HG03575 (cell line): ENCODE measurements around the gene DPF1.

Experiments used
- ATAC-seq: cut with Tn5 transposase; IDR thresholded peaks from one replicate; pipeline ENCODE4 v1.9.1; 2021; ENCODE audit not compliant: unreplicated experiment, insufficient number of reproducible peaks, low FRiP score; ENCODE audit errors: extremely low read depth

DPF1 gene

DNA sequence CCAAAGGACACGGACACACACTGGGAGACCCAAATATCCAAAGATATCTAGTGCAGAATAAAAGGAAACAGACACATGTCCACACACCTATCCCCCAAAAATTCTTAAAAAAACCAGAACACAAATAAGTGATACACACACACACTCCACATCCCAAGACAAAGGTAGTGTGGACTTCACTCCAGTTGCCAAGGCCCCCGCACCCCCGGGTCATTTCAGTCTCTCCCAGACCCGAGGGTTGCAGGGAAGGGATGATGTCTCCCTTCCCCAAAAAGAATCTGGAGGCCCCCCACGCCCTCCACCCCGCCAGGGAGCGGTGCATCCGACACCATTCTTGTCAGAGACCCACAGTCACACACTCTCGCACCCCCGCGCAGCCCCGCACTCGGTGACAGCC is 407 bp downstream of the DPF1 start:
- ATAC-seq: no peak

- ATAC-seq: no peak
Measured at GRCh38 chr19:38223119-38223523, 901 bp downstream of the DPF1 start.

GRCh38 chr19:38221919-38222830 is 1.8 kb downstream of the DPF1 start:
- no peak for ATAC-seq

DNA sequence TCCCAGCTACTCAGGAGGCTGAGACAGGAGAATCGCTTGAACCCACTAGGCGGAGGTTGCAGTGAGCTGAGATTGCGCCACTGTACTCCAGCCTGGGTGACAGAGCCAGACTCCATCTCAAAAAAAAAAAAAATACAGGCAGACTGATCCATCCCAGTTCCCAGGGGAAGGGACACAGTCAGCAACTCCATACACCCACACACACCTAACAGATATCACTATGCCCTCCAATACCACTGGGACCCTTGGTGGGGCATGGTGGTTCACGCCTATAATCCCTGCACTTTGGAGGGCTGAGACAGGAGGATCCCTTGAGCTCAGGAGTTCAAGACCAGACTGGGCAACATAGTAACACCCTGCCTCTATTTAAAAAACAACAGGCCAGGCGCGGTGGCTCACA is 2.6 kb downstream of the DPF1 start:
- ATAC-seq: no peak

- no peak for ATAC-seq
Measured at GRCh38 chr19:38219221-38219620, 4.8 kb downstream of the DPF1 start.

DNA sequence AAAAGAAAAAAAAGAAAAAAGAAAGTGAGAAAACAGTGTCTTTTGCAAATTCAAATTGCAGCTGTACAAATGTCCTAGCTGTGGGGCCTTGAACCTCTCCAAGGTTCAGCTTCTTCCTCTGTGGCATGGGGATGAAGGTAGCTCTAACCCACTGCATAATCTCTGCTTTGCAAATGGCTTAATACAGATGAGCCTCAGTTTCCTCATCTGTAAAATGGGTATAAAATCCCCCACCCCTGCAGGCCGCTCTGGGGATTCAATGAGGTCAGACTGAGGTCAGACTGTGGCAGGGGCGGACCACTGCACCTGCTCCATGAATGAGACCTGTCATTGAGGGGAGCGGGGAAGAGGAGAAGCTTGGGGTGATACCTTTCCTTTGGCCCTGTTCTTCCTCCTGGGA is 5.8 kb downstream of the DPF1 start:
- ATAC-seq: no peak

DNA sequence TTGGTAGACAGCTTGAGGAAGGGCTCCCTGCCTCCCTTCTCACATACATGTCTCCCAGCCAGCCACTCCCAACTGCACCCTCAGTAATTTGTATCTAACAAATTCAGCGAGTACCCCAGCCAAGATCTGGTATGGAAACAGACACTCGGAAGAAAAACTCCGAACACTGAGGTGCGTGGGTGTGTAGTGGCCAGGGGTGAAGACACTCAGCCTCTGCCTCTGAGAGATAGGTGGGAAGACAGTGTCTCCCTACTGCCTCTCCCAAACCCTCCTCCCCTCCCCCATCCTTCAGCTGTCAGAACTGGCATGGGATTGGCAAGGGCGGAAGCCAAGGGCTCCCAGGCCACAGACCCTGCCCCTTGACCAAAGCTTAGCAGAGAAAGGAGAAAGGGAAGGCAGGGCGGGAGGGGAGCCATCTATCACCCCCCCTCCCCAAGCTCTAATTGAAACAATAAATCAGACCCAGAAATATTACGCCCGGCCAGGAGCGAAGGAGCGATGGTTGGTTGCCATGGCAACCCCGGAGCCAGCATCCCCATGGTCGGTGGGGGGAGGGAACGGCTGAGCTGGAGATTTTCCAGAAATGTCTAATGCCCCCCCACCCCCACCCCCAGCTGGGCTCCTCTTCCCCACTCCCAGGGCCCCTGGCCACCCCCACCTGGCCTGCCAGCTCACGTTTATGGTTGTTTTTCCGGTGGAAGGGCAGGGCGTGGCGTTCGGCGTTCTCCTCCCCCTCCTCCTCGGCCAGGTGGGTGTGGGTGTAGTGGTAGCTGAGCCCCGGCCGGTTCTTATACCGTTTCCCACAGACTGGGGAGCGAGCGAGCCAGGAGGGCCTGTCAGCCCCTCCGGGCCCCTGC is 7.0 kb downstream of the DPF1 start:
- ATAC-seq: no peak

DNA sequence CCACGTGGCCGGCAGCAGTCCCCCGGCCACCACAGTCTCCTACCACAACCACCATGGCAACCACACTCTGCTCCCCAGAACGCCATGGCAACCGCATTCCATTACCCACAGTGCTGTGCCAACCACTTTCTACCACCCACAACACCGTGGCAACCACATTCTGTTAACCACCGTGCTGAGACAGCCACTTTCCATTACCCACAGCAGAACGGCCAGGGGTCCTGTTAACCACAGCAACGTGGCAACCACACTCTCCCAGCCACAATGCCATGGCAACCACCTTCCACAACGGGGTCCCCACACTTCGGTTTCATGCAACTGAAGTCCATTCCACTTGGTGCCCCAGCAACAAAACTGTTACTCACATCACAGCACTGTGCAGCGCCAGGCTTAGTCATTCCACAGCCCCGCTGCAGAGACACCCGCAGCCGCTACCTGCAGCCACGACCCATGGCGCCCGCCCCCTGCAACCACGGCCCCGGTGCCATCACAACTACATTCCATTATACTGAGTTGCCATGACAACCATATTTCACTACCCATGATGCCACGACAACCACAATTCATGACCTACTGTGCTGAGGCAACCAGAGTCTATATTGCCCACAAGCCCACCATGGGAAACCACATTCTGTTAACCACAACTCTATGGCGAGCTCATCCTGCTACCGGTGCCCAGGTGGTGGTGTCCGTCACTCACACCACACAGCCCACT is 10.0 kb downstream of the DPF1 start:
- ATAC-seq: no peak

- no peak for ATAC-seq
Measured at GRCh38 chr19:38213469-38213868, 10.6 kb downstream of the DPF1 start.

- no peak for ATAC-seq
Measured at GRCh38 chr19:38211766-38212165, 12.3 kb downstream of the DPF1 start.

GRCh38 chr19:38211151-38211591 is 12.9 kb downstream of the DPF1 start:
- ATAC-seq: no peak

DNA sequence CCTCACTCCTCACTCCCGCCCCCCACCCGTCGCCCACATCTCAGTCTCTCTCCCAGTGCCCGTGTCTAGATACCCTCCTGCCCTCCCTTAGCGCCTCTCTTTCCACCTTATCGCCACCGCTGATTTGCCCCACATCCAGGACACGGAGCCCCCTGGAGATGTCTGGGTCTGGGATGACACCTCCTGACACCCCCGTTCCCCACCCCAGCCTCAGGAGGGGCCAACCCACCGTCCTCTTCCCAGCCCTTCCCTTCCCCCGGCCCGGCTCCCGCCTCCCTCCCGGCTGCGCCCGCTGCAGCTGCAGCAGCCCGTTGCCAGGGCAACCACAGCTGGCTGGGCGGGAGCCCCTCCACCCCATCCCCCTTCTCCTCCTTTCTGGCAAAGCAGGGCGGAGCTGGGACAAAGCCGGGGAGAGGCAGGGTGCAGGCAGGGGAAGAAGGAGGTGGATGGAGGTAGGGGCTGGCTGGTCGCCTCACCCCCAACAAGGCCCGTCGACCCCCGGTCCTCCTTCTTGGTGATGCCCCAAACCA is 13.5 kb downstream of the DPF1 start:
- no peak for ATAC-seq

GRCh38 chr19:38209671-38210457 is 14.2 kb downstream of the DPF1 start:
- ATAC-seq: no peak

DNA sequence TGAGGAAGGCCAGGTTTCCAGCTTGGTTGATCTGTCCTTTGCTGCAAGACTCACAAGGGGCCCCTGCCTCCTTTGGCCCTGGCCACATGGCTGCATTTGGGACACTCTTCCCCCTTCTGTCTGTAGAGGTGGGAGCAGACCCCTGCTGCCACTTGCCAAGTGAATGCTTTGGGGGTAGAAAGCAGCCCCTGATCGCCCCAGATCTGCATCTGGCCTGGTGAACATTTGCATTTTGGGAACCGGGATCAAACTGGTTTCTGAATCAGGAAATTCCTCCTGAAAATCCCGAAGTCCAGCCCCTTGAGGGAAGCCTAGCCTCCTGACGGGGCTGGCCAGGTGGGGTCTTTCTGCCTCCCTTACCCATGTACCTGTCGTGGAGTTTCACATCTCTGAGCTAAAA is 14.9 kb downstream of the DPF1 start:
- ATAC-seq: no peak

DNA sequence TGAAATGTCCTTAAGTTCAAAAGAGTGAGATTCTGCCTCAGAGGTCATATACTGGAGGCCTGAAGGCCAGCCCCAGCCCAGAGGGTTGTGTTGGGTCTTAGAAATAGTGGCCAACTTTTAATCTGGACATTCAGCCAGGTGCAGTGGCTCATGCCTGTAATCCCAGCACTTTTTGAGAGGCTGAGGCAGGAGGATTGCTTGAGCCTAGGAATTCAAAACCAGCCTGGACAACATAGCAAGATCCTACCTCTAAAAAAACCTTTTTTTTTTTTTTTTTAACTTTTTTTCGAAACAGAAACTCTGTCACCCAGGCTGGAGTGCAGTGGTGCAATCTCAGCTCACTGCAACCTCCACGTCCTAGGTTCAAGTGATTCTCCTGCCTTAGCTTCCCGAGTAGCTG is 15.5 kb downstream of the DPF1 start:
- ATAC-seq: no peak

- no peak for ATAC-seq
Measured at GRCh38 chr19:38207543-38207942, 16.5 kb downstream of the DPF1 start.

GRCh38 chr19:38206928-38207327 is 17.1 kb downstream of the DPF1 start:
- no peak for ATAC-seq

- ATAC-seq: no peak
Measured at GRCh38 chr19:38206006-38206745, 17.8 kb downstream of the DPF1 start.
